GM12878 (cell line): ENCODE results near the gene ZNF836.

Source experiments
- BHLHE40 ChIP-seq, 2 experiments: fragments of 450-650 bp in 1 of 2; IDR thresholded peaks; 2 replicates each; pipeline ENCODE4 v1.6.1; 2011 to 2017; ENCODE audit warnings: low read depth in 2 of 2, borderline replicate concordance in 1 of 2, improper control_type of control experiment in 1 of 2, low read length in 1 of 2, mild to moderate bottlenecking in 1 of 2
- BRCA1 ChIP-seq: IDR thresholded peaks from 2 replicates; pipeline ENCODE4 v1.6.1; 2011; ENCODE audit warnings: low read depth, low read length, improper control_type of control experiment
- CTCF ChIP-seq, 3 experiments: IDR thresholded peaks in 2 of 3; conservative IDR thresholded peaks in 1 of 3; 2 replicates each; pipeline ENCODE4 v1.5.1; 2011; ENCODE audit warnings: low read depth in 3 of 3, low read length in 3 of 3, mild to moderate bottlenecking in 3 of 3, control low read depth in 2 of 3, moderate library complexity in 2 of 3, inconsistent platforms in 1 of 3, mixed read lengths in 1 of 3; ENCODE audit not compliant: control insufficient read depth in 2 of 3, insufficient read depth in 1 of 3; ENCODE audit errors: extremely low read depth in 1 of 3
- EP300 ChIP-seq, 2 experiments: fragments of 150-350 bp in 1 of 2; IDR thresholded peaks; 2 replicates each; pipeline ENCODE4 v1.6.1; 2011 to 2012; ENCODE audit warnings: low read depth in 2 of 2, low read length in 2 of 2, borderline replicate concordance in 1 of 2, improper control_type of control experiment in 1 of 2, inconsistent platforms in 1 of 2; ENCODE audit not compliant: control insufficient read depth in 1 of 2
- KAT2A ChIP-seq: conservative IDR thresholded peaks from 2 replicates; pipeline ENCODE4 v1.6.1; 2011; ENCODE audit warnings: low read depth, low read length; ENCODE audit not compliant: control insufficient read depth
- LARP7 ChIP-seq: fragments of 450-650 bp; IDR thresholded peaks from 2 replicates; pipeline ENCODE4 v1.6.1; 2017; ENCODE audit warnings: mild to moderate bottlenecking
- NFXL1 ChIP-seq: fragments of 450-650 bp; IDR thresholded peaks from 2 replicates; pipeline ENCODE4 v1.6.1; 2017; ENCODE audit warnings: antibody characterized with exemption, mild to moderate bottlenecking, borderline replicate concordance
- SRF ChIP-seq, 2 experiments: IDR thresholded peaks; 2 replicates each; pipeline ENCODE4 v1.6.1; 2011; ENCODE audit warnings: low read depth in 2 of 2, low read length in 2 of 2, mild to moderate bottlenecking in 1 of 2, moderate library complexity in 1 of 2
- YY1 ChIP-seq: IDR thresholded peaks from 2 replicates; pipeline ENCODE4 v1.6.1; 2011; ENCODE audit warnings: low read depth, mild to moderate bottlenecking, low read length
- ZNF622 ChIP-seq: fragments of 450-650 bp; IDR thresholded peaks from 2 replicates; pipeline ENCODE4 v1.6.1; 2017; ENCODE audit warnings: mild to moderate bottlenecking, inconsistent platforms

GRCh38 chr19:52138983-52139251 is 32.5 kb downstream of the ZNF836 start:
- TF ChIP-seq NFXL1, result no peak
- no peak for TF ChIP-seq CTCF (IDR thresholded peaks at IDR 0.05 in 2 of 3, conservative IDR thresholded peaks at IDR 0.05 in 1 of 3; ENCODE audit: control insufficient read depth in 2 of 3, extremely low read depth in 1 of 3, insufficient read depth in 1 of 3, low read depth in 3 of 3, low read length in 3 of 3)
- no peak for TF ChIP-seq BRCA1
- no peak for TF ChIP-seq ZNF622
- no peak for TF ChIP-seq LARP7
- TF ChIP-seq EP300 (IDR thresholded peaks at IDR 0.05; ENCODE audit: borderline replicate concordance in 1 of 2, control insufficient read depth in 1 of 2, low read depth in 2 of 2, low read length in 2 of 2), result no peak
- no peak for TF ChIP-seq KAT2A
- TF ChIP-seq SRF (IDR thresholded peaks at IDR 0.05; ENCODE audit: low read depth in 2 of 2, low read length in 2 of 2), result no peak
- TF ChIP-seq YY1, result no peak
- no peak for TF ChIP-seq BHLHE40 (IDR thresholded peaks at IDR 0.05; ENCODE audit: borderline replicate concordance in 1 of 2, low read depth in 2 of 2, low read length in 1 of 2)
